T47D (cell line): ENCODE measurements around the gene CLEC9A.

ENCODE experiments used
- DNase-seq, 2 experiments: peaks; one replicate each; pipeline versions ENCODE4 v3.0.0 to v3.0.0-alpha.2; 2011 to 2012; ENCODE audit warnings: low read depth in 1 of 2, low spot score in 1 of 2
- JUND ChIP-seq: IDR thresholded peaks from 2 replicates; pipeline ENCODE4 v1.6.1; 2012; ENCODE audit warnings: low read depth
- in situ Hi-C: cut with HindIII; loops from 2 replicates; pipeline ENCODE4 v1.10.0; 2016; ENCODE audit warnings: low sequenced_read_pairs, low pct_unique_long_range_greater_than_20kb

CLEC9A gene

GRCh38 chr12:10070380-10070779 is 39.9 kb downstream of the CLEC9A start:
- TF ChIP-seq JUND = no peak
- in situ Hi-C loops = no loop called here
- no peak for DNase-seq

- no peak for TF ChIP-seq JUND
- in situ Hi-C loops = no loop called here
- DNase-seq = no peak
Measured at GRCh38 chr12:10072131-10072530, 41.6 kb downstream of the CLEC9A start.

GRCh38 chr12:10073261-10073660 is 42.8 kb downstream of the CLEC9A start:
- no peak for DNase-seq
- no peak for TF ChIP-seq JUND
- in situ Hi-C loops = no loop called here

- TF ChIP-seq JUND = no peak
- no peak for DNase-seq
- in situ Hi-C loops = no loop called here
Measured at GRCh38 chr12:10075451-10075850, 45.0 kb downstream of the CLEC9A start.

GRCh38 chr12:10082117-10082874 is 51.8 kb downstream of the CLEC9A start:
- TF ChIP-seq JUND = no peak
- no peak for DNase-seq
- in situ Hi-C loops = no loop called here

- no peak for TF ChIP-seq JUND
- no peak for DNase-seq
- in situ Hi-C loops = no loop called here
Measured at GRCh38 chr12:10084733-10085132, 54.3 kb downstream of the CLEC9A start.

GRCh38 chr12:10086387-10086786 is 55.9 kb downstream of the CLEC9A start:
- no peak for TF ChIP-seq JUND
- no peak for DNase-seq
- in situ Hi-C loops = no loop called here

GRCh38 chr12:10088031-10088430 is 57.5 kb downstream of the CLEC9A start:
- TF ChIP-seq JUND = no peak
- in situ Hi-C loops = no loop called here
- no peak for DNase-seq

GRCh38 chr12:10088955-10089900 is 58.7 kb downstream of the CLEC9A start:
- no peak for TF ChIP-seq JUND
- in situ Hi-C loops = no loop called here
- DNase-seq = no peak

GRCh38 chr12:10094646-10095395 is 64.3 kb downstream of the CLEC9A start:
- in situ Hi-C loops = no loop called here
- no peak for TF ChIP-seq JUND
- DNase-seq = no peak

GRCh38 chr12:10095971-10096370 is 65.5 kb downstream of the CLEC9A start:
- in situ Hi-C loops = no loop called here
- TF ChIP-seq JUND = no peak

GRCh38 chr12:10097521-10097920 is 67.0 kb downstream of the CLEC9A start:
- no peak for TF ChIP-seq JUND
- DNase-seq = no peak
- in situ Hi-C loops = no loop called here

More at GRCh38 chr12:10095971-10096370, 65.5 kb downstream of the CLEC9A start:
- no peak for DNase-seq
